Inflammatory macrophage treated with lipopolysaccharide for 1 hour (primary cell): Measurements from ENCODE around the gene PIAS1.
A peak's percentile ranks its signal among the peaks of the same experiment; 100 is the strongest.
"Not testable (repeated sequence)": the region's sequence is repeated elsewhere in the genome, so short reads cannot be mapped to it uniquely, and the experiment has no call there.

Source experiments
- DNase-seq, 2 donors: peaks; one replicate each; pipeline ENCODE4 v3.0.0-alpha.2; 2020 to 2022

The PIAS1 gene

GRCh38 chr15:68205558-68205944 lies 151.4 kb downstream of the PIAS1 start:
- DNase-seq: no peak

DNA sequence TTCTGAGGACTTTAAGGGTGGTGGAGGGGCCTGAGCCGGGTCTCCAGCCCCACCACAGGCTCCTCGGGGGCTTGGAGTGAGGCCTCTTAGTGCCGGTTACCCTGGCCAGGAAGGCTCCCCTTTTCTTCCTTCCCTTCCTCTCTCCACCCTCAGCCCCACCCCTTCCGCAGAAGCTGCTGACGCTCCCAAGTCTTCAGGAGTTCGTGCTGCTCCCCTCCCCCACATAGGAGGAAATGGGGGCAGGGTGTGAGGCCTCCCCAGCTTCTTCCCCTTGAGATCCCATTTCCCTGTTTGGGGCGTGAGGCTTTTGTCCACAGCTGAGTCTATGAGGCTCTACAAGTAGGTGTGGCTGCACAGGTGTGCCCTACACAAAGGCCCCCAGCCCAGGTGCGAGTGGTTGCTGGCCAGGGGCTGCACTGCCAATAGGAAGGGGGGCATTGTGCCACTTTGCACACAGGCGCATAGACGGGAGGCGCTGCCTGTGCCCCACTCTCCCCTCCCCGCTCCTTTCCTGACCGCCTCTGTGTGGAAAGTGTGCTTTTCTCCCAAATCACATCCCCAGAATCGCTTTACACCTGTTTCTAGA lies 151.9 kb downstream of the PIAS1 start:
- DNase-seq: peak; percentile 80 to 83

GRCh38 chr15:68206711-68207151 lies 152.6 kb downstream of the PIAS1 start:
- peak in 1 of 2 donors; percentile 29 for DNase-seq

GRCh38 chr15:68207176-68207935 lies 153.2 kb downstream of the PIAS1 start:
- no peak for DNase-seq

DNA sequence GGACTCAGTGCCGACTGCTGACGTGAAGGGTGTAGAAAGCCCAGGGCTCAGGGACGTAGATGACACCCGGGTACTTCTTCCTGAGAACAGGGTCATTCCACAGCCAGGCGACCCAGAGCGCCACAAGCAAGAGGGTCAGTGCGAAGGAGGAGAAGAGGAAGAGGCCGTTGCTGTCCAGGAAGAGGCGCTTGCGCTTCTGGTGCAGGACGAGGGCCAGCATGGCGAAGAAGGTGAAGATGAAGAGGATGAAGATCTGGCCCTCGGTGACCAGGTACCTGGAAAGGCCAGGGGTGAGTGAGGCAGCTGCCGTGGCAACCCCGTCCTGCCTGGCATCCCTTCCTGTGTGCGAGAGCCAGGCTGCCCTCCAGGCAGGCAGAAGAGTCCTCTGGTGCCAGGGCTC lies 154.0 kb downstream of the PIAS1 start:
- DNase-seq: no peak

DNA sequence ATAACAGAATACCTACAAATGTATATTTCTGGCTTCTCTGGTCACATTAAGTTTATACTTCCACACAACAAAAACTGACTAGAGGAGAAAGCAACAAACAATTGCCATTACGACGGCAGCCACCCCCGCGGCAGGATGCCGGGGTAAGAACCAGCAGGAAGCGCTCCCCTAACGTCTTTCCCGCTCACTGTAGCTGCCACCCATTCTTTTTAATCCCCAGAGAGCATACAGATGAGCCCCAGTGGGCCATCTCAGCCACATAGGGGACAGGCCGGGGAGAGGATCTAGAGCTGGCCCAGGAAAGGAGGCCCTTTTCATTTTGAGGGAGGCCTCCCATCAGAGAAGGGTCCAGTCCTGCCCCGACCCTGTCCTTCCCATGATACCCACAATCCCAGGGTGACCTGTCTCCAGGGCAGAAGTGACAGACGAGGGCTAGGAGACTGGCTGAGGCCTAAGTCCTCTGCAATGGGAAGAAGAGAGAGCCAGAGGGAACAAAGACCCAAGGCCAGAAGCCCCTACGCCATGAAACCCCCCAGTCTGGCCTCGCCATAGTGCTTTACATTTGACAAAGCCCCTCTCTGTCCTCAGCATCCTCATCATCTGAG lies 154.6 kb downstream of the PIAS1 start:
- no peak for DNase-seq

DNA sequence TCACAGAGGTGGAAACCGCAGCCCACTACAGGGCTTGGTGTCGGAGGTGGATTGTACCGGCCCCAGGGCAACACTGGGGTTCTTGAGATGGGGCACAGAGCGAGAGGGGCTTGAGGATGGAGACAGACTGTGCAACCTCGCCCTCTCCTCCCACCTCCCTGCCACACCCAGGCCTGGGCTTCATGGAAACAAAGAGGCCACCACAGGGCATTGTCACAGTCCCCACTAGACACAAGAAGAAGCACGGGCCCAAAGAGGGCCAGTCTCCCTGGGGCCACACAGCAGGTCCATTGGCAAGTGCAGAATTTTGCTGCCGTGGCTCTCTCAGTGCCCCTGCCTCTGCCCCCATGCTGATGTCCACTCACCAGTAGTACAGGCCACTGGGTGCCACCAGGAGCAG lies 155.2 kb downstream of the PIAS1 start:
- no peak for DNase-seq

GRCh38 chr15:68209735-68210408 lies 155.8 kb downstream of the PIAS1 start:
- no peak for DNase-seq

DNA sequence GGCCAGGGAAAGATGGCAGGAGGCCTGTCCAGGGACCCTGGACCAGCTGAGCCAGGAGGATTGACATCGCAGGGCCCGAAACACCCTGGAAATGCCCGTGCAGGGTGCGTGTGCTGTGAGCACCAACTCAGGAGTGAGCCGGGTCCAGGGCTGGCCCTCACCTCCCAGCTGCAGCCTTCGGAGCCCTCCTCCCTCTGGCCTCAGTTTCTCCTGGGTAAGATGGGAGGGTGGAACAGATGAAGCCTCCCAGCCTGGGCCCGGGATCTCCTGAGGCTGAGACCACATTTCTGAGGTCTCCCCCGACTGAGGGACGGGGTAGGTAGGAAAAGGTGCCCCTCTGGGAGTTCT lies 156.3 kb downstream of the PIAS1 start:
- no peak for DNase-seq

- DNase-seq: peak in 1 of 2 donors; percentile 63
These were observed 156.9 kb downstream of the PIAS1 start for GRCh38 chr15:68210821-68211655.

DNA sequence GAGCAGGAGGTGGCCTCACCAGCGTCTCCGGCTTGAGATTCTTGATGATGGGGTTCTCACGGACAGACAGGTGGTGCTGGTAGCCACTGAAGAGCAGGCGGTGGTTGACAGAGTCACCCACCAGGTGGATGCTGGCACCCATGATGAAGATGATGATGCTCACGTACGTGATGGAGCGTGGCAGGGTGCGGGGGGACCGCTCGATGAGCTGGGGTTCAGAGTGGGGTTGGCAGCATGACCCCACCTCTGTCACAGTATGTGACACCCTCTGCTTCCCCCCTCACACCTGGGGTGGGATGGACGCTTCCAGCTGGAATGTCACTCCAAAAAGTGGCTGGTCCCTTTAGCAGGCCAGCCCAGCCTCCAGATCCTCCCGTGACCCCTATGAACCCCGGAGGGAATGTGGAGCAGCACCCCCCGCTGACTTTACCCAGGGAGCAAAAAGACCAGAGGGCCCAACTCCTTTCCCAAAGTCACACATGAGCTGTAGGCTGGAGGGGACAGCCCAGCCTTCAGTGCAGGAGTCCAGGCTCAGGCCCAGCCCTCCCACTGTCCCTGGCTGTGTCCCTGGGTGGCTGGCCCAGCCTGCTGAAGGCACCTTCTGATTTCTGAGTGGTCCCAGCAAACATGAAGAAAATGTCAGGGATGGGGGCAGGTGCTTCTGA lies 157.7 kb downstream of the PIAS1 start:
- DNase-seq: no peak

DNA sequence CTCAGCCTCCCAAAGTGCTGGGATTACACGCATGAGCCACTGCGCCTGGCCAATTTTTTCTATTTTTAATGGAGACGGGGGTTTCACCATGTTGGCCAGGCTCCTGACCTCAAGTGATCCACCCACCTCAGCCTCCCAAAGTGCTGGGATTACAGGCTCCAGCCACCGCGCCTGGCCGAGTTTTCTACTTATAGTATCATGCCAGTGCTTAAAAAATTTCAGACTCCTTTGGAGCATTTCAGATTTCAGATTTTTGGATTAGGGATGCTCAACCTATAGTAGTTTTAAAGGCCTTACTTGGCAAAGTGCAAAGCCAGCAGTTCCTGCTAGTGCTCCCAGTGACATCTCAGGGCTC lies 159.4 kb downstream of the PIAS1 start:
- not testable (repeated sequence) for DNase-seq

- no peak for DNase-seq
These were observed 160.1 kb downstream of the PIAS1 start for GRCh38 chr15:68213991-68214837.

DNA sequence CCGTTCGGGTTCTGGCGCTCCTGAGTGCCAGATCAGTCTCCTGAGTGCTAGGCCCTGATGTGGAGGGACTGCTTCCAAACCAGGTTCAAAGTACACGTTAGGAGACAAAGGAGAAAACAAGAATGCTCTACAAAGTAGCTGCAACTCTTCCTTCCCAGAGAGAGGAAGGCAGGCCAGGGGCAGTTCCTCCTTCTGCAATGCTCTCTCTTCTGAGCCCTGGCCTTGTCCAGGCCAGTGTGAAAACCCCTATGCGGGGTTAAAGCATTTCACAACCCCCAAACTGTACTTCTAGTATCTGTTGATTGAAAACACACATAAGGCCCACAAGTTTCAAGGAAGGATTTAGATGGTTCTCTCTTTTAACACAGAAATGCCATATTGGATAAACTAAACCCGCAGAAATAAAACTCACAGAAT lies 160.7 kb downstream of the PIAS1 start:
- peak; percentile 68 to 72 for DNase-seq

DNA sequence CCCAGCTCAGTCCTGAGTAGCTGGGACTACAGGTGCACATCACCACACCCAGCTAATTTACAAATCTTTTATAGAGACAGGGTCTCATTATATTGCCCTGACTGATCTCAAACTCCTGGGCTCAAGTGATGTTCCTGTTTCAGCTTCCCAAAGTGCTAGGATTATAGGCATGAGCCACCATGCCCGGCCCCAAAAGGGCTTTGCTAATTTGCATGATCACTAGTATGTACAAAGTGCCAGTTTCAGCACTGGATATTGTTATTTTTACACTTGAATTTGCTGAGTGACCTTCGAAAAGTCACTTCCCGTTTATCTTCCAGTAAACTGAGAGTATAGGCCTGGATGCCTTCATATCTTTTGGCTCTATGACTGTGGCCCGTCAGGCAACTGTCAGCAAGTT lies 163.2 kb downstream of the PIAS1 start:
- DNase-seq: no peak

DNA sequence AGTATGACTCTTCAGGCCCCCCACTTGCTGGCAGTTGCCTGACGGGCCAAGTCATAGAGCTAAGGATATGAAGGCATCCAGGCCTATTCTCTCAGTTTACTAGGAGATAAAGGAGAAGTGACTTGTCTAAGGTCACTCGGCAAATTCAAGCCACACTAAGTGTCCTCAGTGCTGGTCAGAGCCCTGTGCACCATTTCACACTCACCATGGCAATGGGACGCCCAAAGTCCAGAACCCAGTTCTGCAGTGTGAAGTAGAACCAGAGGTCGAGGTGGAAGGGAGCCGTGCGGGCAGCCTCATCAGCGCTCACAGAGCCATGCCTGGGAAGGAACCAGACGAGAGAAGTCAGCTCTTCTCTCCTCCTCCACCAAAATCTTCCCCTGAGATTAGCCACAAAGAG lies 164.2 kb downstream of the PIAS1 start:
- no peak for DNase-seq

DNA sequence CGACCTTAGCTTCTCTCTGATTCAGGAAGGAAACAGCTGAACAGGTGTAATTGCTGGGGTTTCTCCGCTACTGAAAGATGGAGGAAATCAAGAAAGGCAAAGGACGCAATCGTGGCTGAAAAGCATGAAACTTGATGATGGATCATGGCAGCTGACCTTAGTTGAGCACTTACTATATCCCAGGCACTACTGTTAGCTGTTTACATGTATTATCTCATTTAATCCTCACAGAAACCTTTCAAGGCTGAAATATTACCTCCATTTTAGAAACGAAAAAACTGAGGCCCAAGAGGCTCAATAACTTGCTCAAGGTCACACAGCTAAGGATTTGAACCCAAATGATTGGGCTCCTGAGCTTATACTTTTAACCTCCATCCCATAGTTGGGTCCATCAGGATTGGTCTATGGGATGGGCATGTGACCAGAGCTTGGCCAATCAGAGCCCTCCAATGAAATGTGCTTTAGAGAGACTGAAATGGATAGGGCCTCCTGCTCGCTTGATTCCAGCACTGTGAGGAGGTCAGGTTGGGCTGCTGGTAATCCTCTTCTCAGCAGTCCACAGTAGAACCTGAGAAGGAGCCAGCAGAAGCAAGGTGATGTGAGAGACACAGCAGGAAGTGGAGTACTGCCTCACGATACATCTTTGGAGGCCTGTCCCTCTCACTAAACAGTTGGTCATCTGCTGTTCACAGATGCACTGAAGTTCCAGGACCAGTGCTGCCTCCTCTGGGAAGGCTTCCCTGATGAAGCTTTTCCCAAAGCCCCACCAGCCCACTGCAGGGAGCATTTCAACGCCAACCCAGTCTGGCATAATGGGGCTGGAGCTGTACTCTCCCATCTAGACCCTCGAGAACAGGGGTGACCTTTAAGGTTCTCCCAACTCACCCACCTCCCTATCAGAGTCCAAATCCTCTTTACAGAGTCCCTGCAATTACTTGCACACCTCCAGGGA lies 165.0 kb downstream of the PIAS1 start:
- no peak for DNase-seq

DNA sequence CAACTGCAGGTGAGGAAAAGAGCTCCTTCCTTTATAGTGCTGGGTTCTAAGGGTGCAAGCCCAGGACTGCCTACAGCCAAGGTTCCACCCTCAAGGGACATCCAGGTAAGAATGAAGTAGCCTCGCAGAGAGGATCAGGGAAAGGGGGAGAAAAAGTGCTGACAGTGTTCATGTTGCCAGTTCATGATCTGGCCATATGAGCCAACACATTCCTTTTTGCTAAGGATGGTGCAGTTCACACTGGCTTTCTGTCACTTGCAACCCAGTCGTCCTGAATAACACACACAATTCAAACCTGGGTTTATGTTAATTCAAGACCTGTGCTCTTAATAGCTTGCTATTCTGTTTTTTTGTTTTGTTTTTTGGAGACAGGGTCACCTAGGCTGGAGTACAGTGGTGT lies 166.4 kb downstream of the PIAS1 start:
- DNase-seq: no peak

DNA sequence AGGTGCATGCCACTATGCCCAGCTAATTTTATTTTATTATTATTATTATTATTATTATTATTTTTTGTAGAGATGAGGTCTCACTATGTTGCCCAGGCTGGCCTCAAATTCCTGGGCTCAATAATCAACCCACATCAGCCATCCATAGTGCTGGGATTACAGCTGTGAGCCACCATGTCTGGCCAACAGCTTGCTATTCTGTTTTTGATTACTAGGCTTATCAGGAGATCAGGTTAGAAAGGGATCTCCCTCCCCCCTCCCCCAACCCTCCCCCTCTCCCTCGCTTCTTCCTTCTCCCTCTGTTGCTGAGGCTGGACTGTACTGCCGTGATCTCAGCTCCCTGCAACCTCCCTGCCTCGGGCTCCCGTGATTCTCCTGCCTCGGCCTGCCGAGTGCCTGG lies 166.9 kb downstream of the PIAS1 start:
- no peak for DNase-seq
